GM18909 (cell line): ENCODE data around the gene RPS6KA5.
"Not testable (repeated sequence)": the region's sequence is repeated elsewhere in the genome, so short reads cannot be mapped to it uniquely, and the experiment has no call there.

ENCODE experiments used
- ATAC-seq: cut with Tn5 transposase; IDR thresholded peaks from one replicate; pipeline ENCODE4 v1.9.1; 2021; ENCODE audit warnings: mild to moderate bottlenecking; ENCODE audit not compliant: unreplicated experiment, poor library complexity

Gene RPS6KA5

GRCh38 chr14:91060351-91061055, at the start of gene RPS6KA5:
RPS6KA5 (minus strand) TSS chr14:91060641; CDS start chr14:91060434, 207 bp downstream.
- ATAC-seq = peak; percentile 87

DNA sequence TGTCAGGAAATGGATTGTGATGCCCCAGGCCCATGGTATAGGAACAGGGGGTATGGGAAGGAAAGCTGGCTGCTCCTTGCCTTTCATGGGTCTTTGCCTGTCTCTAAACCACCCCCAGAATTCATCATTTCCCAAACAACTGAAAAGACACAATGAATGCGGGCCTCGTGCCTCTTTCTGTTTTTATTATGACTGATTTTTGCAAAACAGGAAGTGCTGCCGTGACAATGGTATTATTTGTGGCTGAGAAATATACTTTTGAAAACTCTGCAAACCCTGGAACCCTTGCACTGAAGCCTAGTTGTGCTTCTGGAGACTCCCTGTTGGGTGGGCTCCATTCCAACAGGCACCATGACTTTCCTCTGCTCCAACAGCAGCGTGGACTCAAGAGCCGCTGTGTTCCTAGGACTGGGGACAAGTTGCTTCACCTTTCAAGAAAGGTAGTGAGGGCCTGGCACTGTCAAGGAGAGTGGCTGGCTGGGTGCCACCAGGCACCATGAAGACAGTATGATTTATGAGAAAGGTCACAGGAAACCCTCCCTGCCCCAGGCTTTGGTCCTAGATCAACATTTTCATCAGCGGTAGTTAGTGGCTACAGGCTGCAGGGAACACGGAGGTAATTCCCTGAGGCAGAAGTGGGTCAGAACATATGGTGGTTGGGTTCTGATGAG, 48.6 kb upstream of the RPS6KA5 start:
- no peak for ATAC-seq

GRCh38 chr14:91103116-91103515, 42.7 kb upstream of the RPS6KA5 start:
- no peak for ATAC-seq

- ATAC-seq = no peak
These were observed 39.7 kb upstream of the RPS6KA5 start for GRCh38 chr14:91100102-91100501.

DNA sequence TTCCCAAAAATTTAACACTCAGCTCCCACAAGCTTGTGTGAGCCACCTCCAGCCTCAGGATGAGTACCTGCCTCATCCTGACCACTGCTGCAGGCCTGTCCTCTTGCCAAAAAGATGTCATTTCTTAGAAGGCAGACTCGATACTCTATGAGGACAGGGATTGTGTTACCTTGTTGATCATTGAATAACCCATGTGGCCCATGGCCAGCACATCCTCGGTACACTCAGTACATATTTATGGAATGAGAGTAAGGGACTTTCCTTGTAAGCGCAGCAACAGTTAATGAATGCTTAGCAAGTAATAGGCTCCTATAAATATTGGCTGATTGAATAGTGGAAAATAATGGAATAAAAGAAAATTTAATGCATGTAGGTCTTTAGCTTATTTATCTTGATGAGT, 38.1 kb upstream of the RPS6KA5 start:
- no peak for ATAC-seq

DNA sequence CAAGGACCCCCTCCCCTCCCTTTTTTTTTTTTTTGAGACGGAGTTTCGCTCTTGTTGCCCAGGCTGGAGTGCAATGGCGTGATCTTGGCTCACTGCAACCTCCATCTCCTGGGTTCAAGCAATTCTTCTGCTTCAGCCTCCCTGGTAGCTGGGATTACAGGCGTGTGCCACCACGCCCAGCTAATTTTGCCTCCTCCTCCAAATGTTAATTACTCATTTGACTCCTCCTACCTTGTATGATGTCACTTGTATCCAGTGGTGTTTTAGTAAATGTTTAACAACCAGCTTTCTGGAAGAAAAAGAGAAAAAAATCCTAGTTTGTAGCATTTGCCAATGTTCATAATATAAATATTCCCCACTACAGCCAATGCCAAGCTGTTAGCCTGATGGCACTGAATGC, 37.2 kb upstream of the RPS6KA5 start:
- ATAC-seq = not testable (repeated sequence)

- ATAC-seq = no peak
These were observed 34.7 kb upstream of the RPS6KA5 start for GRCh38 chr14:91095178-91095577.

DNA sequence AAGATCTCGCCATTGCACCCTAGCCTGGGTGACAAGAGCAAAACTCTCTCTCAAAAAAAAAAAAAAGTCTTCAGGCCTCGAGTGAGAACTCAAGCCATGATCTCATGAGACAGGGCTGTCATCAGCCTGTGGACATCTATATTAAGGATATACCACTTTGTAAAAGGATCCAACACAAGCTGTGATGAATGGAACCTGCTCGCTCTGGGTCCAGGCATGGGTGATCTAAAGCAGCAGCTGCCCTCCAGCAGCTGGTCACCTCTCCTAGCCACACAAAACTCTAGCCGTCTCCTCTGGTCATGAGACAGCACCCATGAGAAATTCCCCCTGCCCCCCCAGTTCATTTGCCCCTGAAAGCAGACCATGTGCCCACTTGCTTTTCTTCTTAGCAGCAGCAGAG, 34.3 kb upstream of the RPS6KA5 start:
- ATAC-seq = no peak

GRCh38 chr14:91093743-91094472, 33.5 kb upstream of the RPS6KA5 start:
- ATAC-seq = not testable (repeated sequence)

DNA sequence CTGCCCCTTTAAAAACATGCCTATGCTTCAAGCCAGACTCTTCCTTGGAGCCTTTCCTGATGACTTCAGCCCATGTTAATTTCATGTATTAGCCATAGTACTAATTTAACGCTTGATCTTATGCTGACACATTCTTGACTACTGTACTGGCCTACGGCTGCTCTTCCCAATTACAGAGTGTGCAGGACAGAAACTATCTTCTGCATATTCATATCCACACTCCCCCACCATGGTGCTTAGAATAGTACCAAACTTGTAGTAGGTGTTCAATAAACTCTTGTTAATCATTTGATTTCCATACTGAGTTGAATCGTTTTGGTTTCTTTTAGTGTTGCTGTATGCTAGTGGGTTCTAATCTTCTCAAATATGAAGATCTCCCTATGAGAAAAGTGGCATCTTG, 31.6 kb upstream of the RPS6KA5 start:
- no peak for ATAC-seq

DNA sequence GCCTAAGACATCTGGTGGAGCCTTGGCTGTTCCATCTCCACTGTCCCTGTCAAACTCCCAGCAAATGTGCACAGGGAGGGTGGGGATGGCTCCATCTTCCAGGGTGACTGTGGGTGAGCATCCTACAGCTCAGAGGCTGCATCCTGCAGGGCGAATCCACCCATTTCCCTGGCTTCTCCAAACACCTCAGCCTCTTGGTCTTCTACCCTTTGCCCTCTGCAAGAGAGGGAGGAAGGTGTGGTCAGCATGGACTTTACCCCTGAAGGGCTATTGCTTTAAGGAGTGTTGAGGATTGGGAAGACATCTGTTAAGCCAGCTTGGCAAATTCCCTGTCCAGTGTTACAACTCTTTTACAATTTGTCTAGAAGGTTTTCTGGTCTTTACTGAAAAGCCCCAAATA, 30.3 kb upstream of the RPS6KA5 start:
- ATAC-seq = no peak

DNA sequence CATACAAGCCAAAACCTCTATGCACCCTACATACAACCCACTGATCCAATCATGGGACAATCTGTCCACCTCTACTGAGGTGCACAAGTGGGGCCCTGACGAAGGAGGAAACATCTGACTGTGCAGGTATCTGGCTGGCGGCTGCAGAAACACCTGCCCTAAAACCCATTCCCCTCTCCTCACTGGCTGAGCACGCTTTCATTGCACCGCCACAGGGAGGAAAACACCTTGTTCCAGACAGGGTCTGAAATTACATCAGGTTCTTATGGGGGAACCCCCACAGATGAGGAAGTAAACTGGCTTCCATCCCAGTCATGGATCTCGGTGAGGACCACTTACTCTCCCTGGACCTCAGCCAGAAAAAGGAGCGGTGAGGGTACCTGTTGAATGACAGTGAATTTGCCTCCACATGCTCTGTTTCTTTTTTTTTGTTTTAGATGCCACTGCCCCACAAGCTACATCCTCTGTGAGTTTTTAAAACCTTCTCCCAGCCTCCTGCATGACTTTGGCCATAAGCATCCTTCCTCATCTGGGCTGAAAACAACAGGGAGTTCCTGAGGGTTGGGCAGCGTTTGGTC, 29.6 kb upstream of the RPS6KA5 start:
- no peak for ATAC-seq

DNA sequence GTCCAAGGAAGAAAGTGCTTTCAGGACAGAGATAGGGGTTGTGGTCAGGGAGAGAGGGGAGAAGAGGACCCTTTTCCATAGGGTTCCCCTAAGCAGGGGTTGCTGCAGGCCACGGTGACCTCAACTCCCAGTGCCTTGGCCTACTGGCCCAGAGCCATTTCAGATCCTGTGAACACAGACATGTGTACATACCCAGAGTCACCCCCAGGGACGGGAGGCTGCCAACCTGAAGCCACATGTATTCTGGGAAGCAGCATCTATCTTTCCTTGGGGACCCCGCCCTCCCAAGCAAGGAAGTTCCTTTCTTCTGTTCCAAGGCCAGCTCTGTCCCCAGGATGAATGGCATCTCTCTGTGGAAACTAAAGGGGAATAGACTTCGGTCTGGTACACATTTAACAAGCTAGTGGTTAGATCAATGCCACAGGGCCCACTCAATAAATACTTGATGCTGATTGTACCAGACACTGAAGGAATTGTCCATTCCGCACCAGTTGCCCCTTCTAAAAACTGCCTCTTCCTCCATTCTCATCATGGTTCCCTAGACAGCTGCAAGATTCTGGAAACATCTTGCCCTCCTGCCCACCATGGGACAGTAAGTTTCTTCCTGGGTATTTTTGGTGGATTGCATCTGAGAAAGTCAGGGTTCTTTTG, 28.3 kb upstream of the RPS6KA5 start:
- ATAC-seq = no peak

- ATAC-seq = not testable (repeated sequence)
These were observed 27.0 kb upstream of the RPS6KA5 start for GRCh38 chr14:91087470-91087869.

- ATAC-seq = no peak
These were observed 24.1 kb upstream of the RPS6KA5 start for GRCh38 chr14:91084516-91084915.

DNA sequence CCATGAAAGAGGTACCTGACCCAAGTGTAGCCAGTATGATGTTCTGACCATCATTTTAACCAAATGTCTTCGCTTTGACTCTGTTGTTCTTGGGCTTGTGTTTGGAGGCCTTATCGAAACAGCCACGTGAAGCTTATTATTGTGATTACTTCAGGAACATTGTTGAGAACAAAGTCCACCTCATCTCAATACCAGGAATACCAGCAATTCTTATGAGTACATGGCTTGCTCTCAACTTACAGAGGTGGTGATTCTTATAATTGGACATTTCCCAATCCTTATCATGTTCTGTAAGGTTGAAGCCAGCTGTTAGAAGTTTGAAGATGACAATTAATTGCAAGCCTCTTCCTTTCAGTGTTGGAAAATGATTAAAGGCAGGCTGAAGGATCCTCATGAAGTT, 21.8 kb upstream of the RPS6KA5 start:
- ATAC-seq = no peak

GRCh38 chr14:91080071-91080470, 19.6 kb upstream of the RPS6KA5 start:
- no peak for ATAC-seq

DNA sequence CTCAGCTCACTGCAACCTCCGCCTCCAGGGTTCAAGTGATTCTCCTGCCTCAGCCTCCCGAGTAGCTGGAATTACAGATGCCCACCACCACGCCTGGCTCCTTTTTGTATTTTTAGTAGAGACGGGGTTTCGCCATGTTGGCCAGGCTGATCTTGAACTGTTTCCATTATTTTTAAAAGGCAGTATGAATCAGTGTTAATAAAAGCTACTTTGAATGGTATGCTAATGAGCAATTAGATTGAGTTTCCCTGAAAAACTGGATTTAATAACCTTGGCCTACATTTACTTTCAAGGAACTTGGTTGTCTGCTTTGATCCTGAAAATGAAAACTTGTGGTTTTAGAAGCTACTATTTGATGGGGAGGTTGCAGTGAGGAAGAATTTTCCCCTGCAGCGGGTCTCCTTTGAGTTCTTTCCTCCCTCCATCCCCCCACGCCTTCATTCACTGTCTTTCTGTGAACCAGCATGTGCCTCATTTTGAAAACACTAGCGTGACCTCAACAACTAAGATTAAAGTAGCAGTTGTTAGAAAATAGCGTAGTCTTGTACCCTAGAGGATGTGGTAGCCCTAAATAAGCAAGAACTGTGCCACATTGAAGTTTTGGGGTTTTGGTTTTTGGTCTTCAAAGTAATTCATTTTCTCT, 17.8 kb upstream of the RPS6KA5 start:
- ATAC-seq = peak; percentile 81

- no peak for ATAC-seq
These were observed 15.1 kb upstream of the RPS6KA5 start for GRCh38 chr14:91075553-91075952.

DNA sequence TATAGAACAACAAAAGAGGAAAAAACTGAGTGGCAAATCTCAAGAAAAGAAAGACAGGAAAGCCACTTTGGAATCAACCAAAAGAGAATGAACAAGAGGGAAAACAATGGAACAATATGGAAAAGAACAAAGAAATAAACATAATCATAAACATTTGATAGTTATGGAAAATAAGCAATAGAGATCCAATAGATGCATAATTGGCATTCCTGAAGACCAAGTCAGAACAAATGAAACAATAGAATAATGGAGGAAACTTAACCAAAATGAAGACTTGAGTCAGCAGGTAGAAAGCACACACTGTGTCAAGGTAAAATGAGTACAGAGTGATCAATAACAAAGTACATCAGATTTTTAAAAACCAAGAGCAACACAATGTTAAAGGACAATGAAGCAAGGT, 10.1 kb upstream of the RPS6KA5 start:
- ATAC-seq = no peak
